Liver (tissue), 9 donors: ENCODE results near the gene MLXIP. TPM values are rescaled to one million over a fixed set of nuclear protein-coding genes. Genes with fewer than 3 reads are reported as not detected.

Source experiments
- DNase-seq: peaks from one replicate; pipeline ENCODE4 v3.0.0-alpha.2; 2017; ENCODE audit warnings: low spot score
- H3K27ac ChIP-seq, 2 donors: one replicate each; pipeline ENCODE4 v1.7.0; 2013; ENCODE audit warnings: inconsistent platforms in 2 of 2, low read length in 2 of 2, control low read depth in 1 of 2, low read depth in 1 of 2, mild to moderate bottlenecking in 1 of 2
- H3K27me3 ChIP-seq, 4 donors: one replicate each; pipeline versions ENCODE4 v1.6.1 to v1.7.0; 2013; ENCODE audit warnings: low read length in 3 of 4, inconsistent platforms in 1 of 4, mild to moderate bottlenecking in 1 of 4, moderate library complexity in 1 of 4; ENCODE audit not compliant: control insufficient read depth in 4 of 4, insufficient read depth in 4 of 4
- H3K36me3 ChIP-seq, 4 donors: one replicate each; pipeline versions ENCODE4 v1.6.1 to v1.7.0; 2013; ENCODE audit warnings: low read length in 3 of 4, mild to moderate bottlenecking in 3 of 4, low read depth in 1 of 4, moderate library complexity in 1 of 4; ENCODE audit not compliant: control insufficient read depth in 4 of 4, insufficient read depth in 3 of 4
- H3K4me1 ChIP-seq, 4 donors: one replicate each; pipeline versions ENCODE4 v1.6.1 to v1.7.0; 2013; ENCODE audit warnings: low read length in 3 of 4, mild to moderate bottlenecking in 3 of 4, moderate library complexity in 1 of 4; ENCODE audit not compliant: control insufficient read depth in 4 of 4, insufficient read depth in 4 of 4
- H3K4me3 ChIP-seq, 3 donors: one replicate each; pipeline versions ENCODE4 v1.6.1 to v1.7.0; 2013; ENCODE audit warnings: low read length in 3 of 3, control low read depth in 1 of 3, low read depth in 1 of 3, mild to moderate bottlenecking in 1 of 3
- H3K9ac ChIP-seq, 2 donors: one replicate each; pipeline ENCODE4 v1.7.0; 2013; ENCODE audit warnings: low read length in 2 of 2, mild to moderate bottlenecking in 2 of 2, moderate library complexity in 2 of 2, control low read depth in 1 of 2, low read depth in 1 of 2
- H3K9me3 ChIP-seq, 4 donors: one replicate each; pipeline versions ENCODE4 v1.6.1 to v1.7.0; 2013; ENCODE audit warnings: low read length in 3 of 4; ENCODE audit not compliant: control insufficient read depth in 4 of 4
- ATF3 ChIP-seq: IDR thresholded peaks from 2 replicates; pipeline ENCODE4 v1.6.1; 2016; ENCODE audit warnings: antibody characterized with exemption
- CTCF ChIP-seq: fragments of 150-350 bp; IDR thresholded peaks from 2 replicates; pipeline ENCODE4 v1.5.1; 2017; ENCODE audit warnings: improper control_type of control experiment, low read depth, low read length; ENCODE audit not compliant: missing input control
- GABPA ChIP-seq, 2 donors: IDR thresholded peaks in 1 of 2; conservative IDR thresholded peaks in 1 of 2; 2 replicates each; pipeline ENCODE4 v1.6.1; 2016; ENCODE audit warnings: antibody characterized with exemption in 2 of 2, mild to moderate bottlenecking in 1 of 2, moderate library complexity in 1 of 2
- HNF4A ChIP-seq, 2 donors: conservative IDR thresholded peaks; 2 replicates each; pipeline ENCODE4 v1.6.1; 2016; ENCODE audit warnings: antibody characterized with exemption in 2 of 2, mild to moderate bottlenecking in 2 of 2
- MAX ChIP-seq: IDR thresholded peaks from 2 replicates; pipeline ENCODE4 v1.6.1; 2016; ENCODE audit warnings: antibody characterized with exemption
- REST ChIP-seq: IDR thresholded peaks from 2 replicates; pipeline ENCODE4 v1.6.1; 2016; ENCODE audit warnings: antibody characterized with exemption, mild to moderate bottlenecking
- SP1 ChIP-seq: IDR thresholded peaks from 2 replicates; pipeline ENCODE4 v1.6.1; 2018; ENCODE audit warnings: antibody characterized with exemption, mild to moderate bottlenecking
- TAF1 ChIP-seq: conservative IDR thresholded peaks from 2 replicates; pipeline ENCODE4 v1.6.1; 2016; ENCODE audit warnings: antibody characterized with exemption, mild to moderate bottlenecking
- ZBTB33 ChIP-seq: IDR thresholded peaks from 2 replicates; pipeline ENCODE4 v1.6.1; 2016; ENCODE audit warnings: antibody characterized with exemption
- WGBS: extraction: QIAGEN DNeasy Blood & Tissue Kit; methylation state at CpG from one replicate; pipeline ENCODE4 v1.1.7; 2013; 5-methylcytosine and 5-hydroxymethylcytosine counted together
- polyA plus RNA-seq, 2 donors: library from polyadenylated mRNA; stranded (reverse) in 1 of 2; unstranded in 1 of 2; fragments of 200-250 nt in 1 of 2; fragments of >200 nt in 1 of 2; fragmentation: Nextera tagmentation in 1 of 2; extraction: Ambion mirVana in 1 of 2; gene quantifications; one replicate each; pipeline versions ENCODE4 v1.2.1 to v1.2.3, GENCODE V29; 2013 to 2015
- total RNA-seq, 2 donors: library from RNA; depleted of rRNA; stranded (reverse); fragments of >200 nt; gene quantifications; one replicate each; pipeline ENCODE4 v1.2.3, GENCODE V29; 2014
- donor health status: healthy.
- donor health status: healthy.
- donor health status: healthy.
- donor health status: healthy.
- donor health status: healthy.

MLXIP gene
- total and polyA plus RNA-seq, 4 donors = 10.6 to 19.5 (median 11.0) TPM

- WGBS = 62% methylated on average over 6 of the region's 6 CpGs
- Histone ChIP-seq H3K9ac (no peak overlapping the region), H3K27ac (no peak overlapping the region), H3K27me3 (no peaks in the 10 kb centered on the region), H3K4me3 (no peak overlapping the region), H3K4me1 (no peaks in the 10 kb centered on the region), H3K36me3 (peaks cover 0 to 5% (median under 1%) of the 10 kb centered on the region in 4 donors), H3K9me3 (no peaks in the 10 kb centered on the region)
- TF ChIP-seq ZBTB33 (no peak), TAF1 (no peak), GABPA (IDR thresholded peaks at IDR 0.05 in 1 of 2, conservative IDR thresholded peaks at IDR 0.05 in 1 of 2) (no peak), ATF3 (no peak), MAX (no peak), HNF4A (conservative IDR thresholded peaks at IDR 0.05) (no peak), CTCF (no peak), SP1 (no peak), REST (no peak)
- DNase-seq = no peak
Observed at GRCh38 chr12:122148657-122149056, 70.1 kb downstream of the MLXIP start.

GRCh38 chr12:122150127-122150681 is 71.6 kb downstream of the MLXIP start:
- no peaks in the 10 kb centered on the region for H3K36me3 ChIP-seq
- H3K27me3 ChIP-seq = no peaks in the 10 kb centered on the region
- no peak overlapping the region for H3K4me3 ChIP-seq
- DNase-seq = no peak
- H3K9ac ChIP-seq = no peak overlapping the region
- WGBS = 74% methylated on average over 8 of the region's 8 CpGs
- H3K9me3 ChIP-seq = no peaks in the 10 kb centered on the region
- no peaks in the 10 kb centered on the region for H3K4me1 ChIP-seq
- no peak for TF ChIP-seq GABPA (IDR thresholded peaks at IDR 0.05 in 1 of 2, conservative IDR thresholded peaks at IDR 0.05 in 1 of 2)
- H3K27ac ChIP-seq = no peak overlapping the region
